NCI-H1092 (cell line): Measurements from ENCODE around the gene IKZF2.

Experiments
- DNase-seq: peaks from one replicate; lab custom pipeline; 2025; lab: John Stamatoyannopoulos, UW

Gene IKZF2

GRCh38 chr2:212958133-212958532 is 193.3 kb downstream of the IKZF2 start:
- DNase-seq: no peak

- DNase-seq: no peak
These were observed 193.8 kb downstream of the IKZF2 start for GRCh38 chr2:212957624-212958023.

- no peak for DNase-seq
These were observed 194.5 kb downstream of the IKZF2 start for GRCh38 chr2:212956665-212957607.

GRCh38 chr2:212953170-212953920 is 198.1 kb downstream of the IKZF2 start:
- no peak for DNase-seq

- DNase-seq: no peak
These were observed 201.6 kb downstream of the IKZF2 start for GRCh38 chr2:212949786-212950185.
